ENCODE data around the gene KRT77.

The KRT77 gene

DNA sequence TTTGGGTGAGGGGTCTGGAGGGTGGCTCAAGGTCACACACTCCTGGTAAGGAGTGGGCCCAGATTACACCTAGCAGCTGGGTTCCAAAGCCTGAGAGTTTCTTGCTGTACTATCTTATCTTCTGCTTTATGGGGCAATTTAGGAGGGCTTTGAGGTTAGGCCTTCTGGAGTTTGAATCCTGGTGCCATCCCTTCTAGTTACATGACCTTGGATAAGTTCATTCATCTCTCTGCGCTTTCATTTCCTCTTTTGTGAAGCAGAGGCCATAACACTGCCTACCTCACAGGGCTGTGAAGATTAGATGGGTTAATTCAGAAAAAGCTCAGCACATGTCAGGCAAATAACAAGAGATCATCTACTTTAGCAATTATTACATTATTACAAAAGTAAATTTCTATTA is 7.4 kb upstream of the KRT77 start:
- H3K4me3 ChIP-seq (ENCODE audit: low read length): no peak overlapping the region
- H3K36me3 ChIP-seq (ENCODE audit: control insufficient read depth, insufficient read depth, low read length): no peaks in the 10 kb centered on the region
- H3K9me3 ChIP-seq (ENCODE audit: control insufficient read depth, insufficient read depth, low read length): no peaks in the 10 kb centered on the region
- H3K27me3 ChIP-seq (ENCODE audit: control insufficient read depth, insufficient read depth, low read length): peaks cover 10% of the 10 kb centered on the region; the same call in 1 of the 2 replicates
- DNase-seq (ENCODE audit: low read depth, low spot score): no peak
- no CpG with 5 or more reads among the region's 1 CpG for WGBS (ENCODE audit: insufficient coverage, insufficient read length)
- no peak overlapping the region for H3K27ac ChIP-seq (ENCODE audit: low read length)
- H3K4me1 ChIP-seq (ENCODE audit: control insufficient read depth, insufficient read depth, low read length): peaks cover 2% of the 10 kb centered on the region; the same call in 1 of the 2 replicates

GRCh38 chr12:52708010-52708409 is 4.7 kb upstream of the KRT77 start:
- Histone ChIP-seq H3K4me3 (ENCODE audit: low read length) (no peak overlapping the region), H3K4me1 (ENCODE audit: control insufficient read depth, insufficient read depth, low read length) (no peaks in the 10 kb centered on the region), H3K27me3 (ENCODE audit: control insufficient read depth, insufficient read depth, low read length) (no peaks in the 10 kb centered on the region), H3K36me3 (ENCODE audit: control insufficient read depth, insufficient read depth, low read length) (no peaks in the 10 kb centered on the region), H3K9me3 (ENCODE audit: control insufficient read depth, insufficient read depth, low read length) (no peaks in the 10 kb centered on the region), H3K27ac (ENCODE audit: low read length) (no peak overlapping the region)
- DNase-seq (ENCODE audit: low read depth, low spot score): no peak
- no CpG with 5 or more reads among the region's 4 CpGs for WGBS (ENCODE audit: insufficient coverage, insufficient read length)

GRCh38 chr12:52704464-52704863 is 1.1 kb upstream of the KRT77 start:
- Histone ChIP-seq H3K27me3 (ENCODE audit: control insufficient read depth, insufficient read depth, low read length) (no peaks in the 10 kb centered on the region), H3K27ac (ENCODE audit: low read length) (no peak overlapping the region), H3K9me3 (ENCODE audit: control insufficient read depth, insufficient read depth, low read length) (no peaks in the 10 kb centered on the region), H3K36me3 (ENCODE audit: control insufficient read depth, insufficient read depth, low read length) (no peaks in the 10 kb centered on the region), H3K4me1 (ENCODE audit: control insufficient read depth, insufficient read depth, low read length) (no peaks in the 10 kb centered on the region), H3K4me3 (ENCODE audit: low read length) (no peak overlapping the region)
- no CpG with 5 or more reads among the region's 7 CpGs for WGBS (ENCODE audit: insufficient coverage, insufficient read length)
- DNase-seq (ENCODE audit: low read depth, low spot score): no peak

DNA sequence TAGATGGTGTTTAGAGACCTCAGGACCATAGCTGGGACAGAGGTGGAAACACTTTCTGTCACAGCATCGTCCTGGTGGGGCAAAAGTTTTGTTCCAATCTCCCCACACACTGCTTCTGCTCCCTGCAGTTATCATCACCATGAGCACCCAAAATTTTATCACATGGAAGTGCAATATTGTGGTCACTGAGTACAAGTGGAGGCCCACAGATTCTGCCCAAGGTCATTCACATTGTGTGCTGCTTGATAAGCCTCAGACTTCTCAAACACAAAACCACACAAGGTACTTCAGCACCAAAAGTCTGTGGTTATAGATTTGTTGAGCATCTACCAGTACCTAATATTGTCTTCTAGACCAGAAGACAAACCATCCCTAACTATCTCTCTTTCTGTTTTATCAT is 554 bp upstream of the KRT77 start:
- H3K36me3 ChIP-seq (ENCODE audit: control insufficient read depth, insufficient read depth, low read length): no peaks in the 10 kb centered on the region
- no CpG with 5 or more reads among the region's 1 CpG for WGBS (ENCODE audit: insufficient coverage, insufficient read length)
- DNase-seq (ENCODE audit: low read depth, low spot score): no peak

DNA sequence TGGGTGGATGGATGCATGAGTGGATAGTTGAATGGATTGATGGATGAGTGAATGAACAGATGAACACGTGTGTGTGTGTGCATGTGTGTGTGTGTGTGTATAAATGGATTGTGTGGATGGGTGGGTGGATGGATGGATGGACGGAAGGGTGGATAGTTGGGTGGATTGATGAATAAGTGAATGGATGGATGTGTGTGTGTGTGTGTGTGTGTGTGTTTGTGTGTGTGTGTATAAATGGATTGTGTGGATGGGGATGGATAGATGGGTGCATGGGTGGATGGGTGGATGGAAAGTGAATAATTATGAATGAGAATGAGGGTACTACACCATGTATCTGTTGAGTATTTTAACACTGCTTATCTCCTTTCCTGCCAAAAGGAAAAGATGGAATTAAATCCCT is 986 bp downstream of the KRT77 start:
- no peaks in the 10 kb centered on the region for H3K36me3 ChIP-seq (ENCODE audit: control insufficient read depth, insufficient read depth, low read length)
- H3K4me1 ChIP-seq (ENCODE audit: control insufficient read depth, insufficient read depth, low read length): 0 out of 2 replicates have a peak, but pooled peaks cover 1% of the 10 kb centered on the region
- no peak overlapping the region for H3K27ac ChIP-seq (ENCODE audit: low read length)
- no peaks in the 10 kb centered on the region for H3K9me3 ChIP-seq (ENCODE audit: control insufficient read depth, insufficient read depth, low read length)
- no peak overlapping the region for H3K4me3 ChIP-seq (ENCODE audit: low read length)
- no peak for DNase-seq (ENCODE audit: low read depth, low spot score)
- 100% methylated on average over 1 of the region's 2 CpGs for WGBS (ENCODE audit: insufficient coverage, insufficient read length)
- no peaks in the 10 kb centered on the region for H3K27me3 ChIP-seq (ENCODE audit: control insufficient read depth, insufficient read depth, low read length)

More for the DNA sequence above, 554 bp upstream of the KRT77 start:
- Histone ChIP-seq H3K4me1 (ENCODE audit: control insufficient read depth, insufficient read depth, low read length) (no peaks in the 10 kb centered on the region), H3K27ac (ENCODE audit: low read length) (no peak overlapping the region), H3K9me3 (ENCODE audit: control insufficient read depth, insufficient read depth, low read length) (no peaks in the 10 kb centered on the region), H3K27me3 (ENCODE audit: control insufficient read depth, insufficient read depth, low read length) (no peaks in the 10 kb centered on the region), H3K4me3 (ENCODE audit: low read length) (no peak overlapping the region)

DNA sequence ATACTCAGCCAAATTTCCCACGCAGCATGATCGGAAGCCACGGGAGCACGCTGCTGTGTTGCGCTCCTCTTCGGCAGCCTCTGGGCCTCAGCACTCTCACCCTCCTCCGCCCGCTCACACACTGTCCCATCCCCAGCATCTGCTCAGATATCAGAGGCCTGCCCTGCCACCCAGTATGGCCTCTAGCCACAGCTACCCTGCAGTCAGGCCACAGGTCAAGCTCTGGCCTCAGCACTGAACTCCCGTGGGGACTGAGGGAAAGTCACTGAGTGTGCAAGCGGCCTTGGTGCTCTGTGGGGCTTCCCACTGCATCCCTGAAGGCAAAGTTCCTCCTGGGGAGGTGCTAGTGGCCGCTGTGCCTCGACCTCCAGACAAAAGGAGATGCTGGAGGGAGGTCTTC is 2.0 kb downstream of the KRT77 start:
- H3K27ac ChIP-seq (ENCODE audit: low read length): no peak overlapping the region
- WGBS (ENCODE audit: insufficient coverage, insufficient read length): no CpG with 5 or more reads among the region's 12 CpGs
- no peaks in the 10 kb centered on the region for H3K36me3 ChIP-seq (ENCODE audit: control insufficient read depth, insufficient read depth, low read length)
- H3K27me3 ChIP-seq (ENCODE audit: control insufficient read depth, insufficient read depth, low read length): no peaks in the 10 kb centered on the region
- H3K4me1 ChIP-seq (ENCODE audit: control insufficient read depth, insufficient read depth, low read length): 0 out of 2 replicates have a peak, but pooled peaks cover 1% of the 10 kb centered on the region
- no peaks in the 10 kb centered on the region for H3K9me3 ChIP-seq (ENCODE audit: control insufficient read depth, insufficient read depth, low read length)
- no peak for DNase-seq (ENCODE audit: low read depth, low spot score)
- no peak overlapping the region for H3K4me3 ChIP-seq (ENCODE audit: low read length)

- Histone ChIP-seq H3K27me3 (ENCODE audit: control insufficient read depth, insufficient read depth, low read length) (no peaks in the 10 kb centered on the region), H3K27ac (ENCODE audit: low read length) (no peak overlapping the region), H3K4me1 (ENCODE audit: control insufficient read depth, insufficient read depth, low read length) (0 out of 2 replicates have a peak, but pooled peaks cover 1% of the 10 kb centered on the region), H3K36me3 (ENCODE audit: control insufficient read depth, insufficient read depth, low read length) (no peaks in the 10 kb centered on the region), H3K9me3 (ENCODE audit: control insufficient read depth, insufficient read depth, low read length) (no peaks in the 10 kb centered on the region), H3K4me3 (ENCODE audit: low read length) (no peak overlapping the region)
- DNase-seq (ENCODE audit: low read depth, low spot score): no peak
- no CpG with 5 or more reads among the region's 2 CpGs for whole genome bisulfite sequencing (ENCODE audit: insufficient coverage, insufficient read length)
Observed at GRCh38 chr12:52699960-52700359, 3.4 kb downstream of the KRT77 start.

DNA sequence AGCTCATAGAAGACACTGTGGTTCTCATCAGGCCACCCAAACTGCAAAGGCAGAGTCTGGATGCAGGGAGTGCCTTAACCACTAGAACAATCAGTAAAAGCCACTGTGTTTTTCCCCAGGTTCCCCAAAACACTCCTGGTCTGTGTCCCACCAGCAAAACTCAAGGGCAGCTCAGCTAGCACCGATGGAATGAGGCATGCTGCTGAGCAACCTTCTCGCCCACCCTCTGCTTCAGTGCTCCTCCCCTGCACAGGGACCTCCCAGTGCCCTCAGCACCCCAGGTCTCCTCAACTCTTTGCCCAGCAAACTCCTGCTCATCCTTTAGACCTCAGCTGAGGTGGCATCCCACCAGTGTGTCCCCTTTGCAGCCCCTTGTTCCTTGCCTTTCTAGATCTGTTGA is 4.0 kb downstream of the KRT77 start:
- no peak for DNase-seq (ENCODE audit: low read depth, low spot score)
- Histone ChIP-seq H3K27ac (ENCODE audit: low read length) (no peak overlapping the region), H3K36me3 (ENCODE audit: control insufficient read depth, insufficient read depth, low read length) (no peaks in the 10 kb centered on the region), H3K27me3 (ENCODE audit: control insufficient read depth, insufficient read depth, low read length) (no peaks in the 10 kb centered on the region), H3K9me3 (ENCODE audit: control insufficient read depth, insufficient read depth, low read length) (no peaks in the 10 kb centered on the region), H3K4me1 (ENCODE audit: control insufficient read depth, insufficient read depth, low read length) (0 out of 2 replicates have a peak, but pooled peaks cover 1% of the 10 kb centered on the region), H3K4me3 (ENCODE audit: low read length) (no peak overlapping the region)
- WGBS (ENCODE audit: insufficient coverage, insufficient read length): no CpG with 5 or more reads among the region's 2 CpGs

- no peak overlapping the region for H3K4me3 ChIP-seq (ENCODE audit: low read length)
- no peaks in the 10 kb centered on the region for H3K27me3 ChIP-seq (ENCODE audit: control insufficient read depth, insufficient read depth, low read length)
- H3K4me1 ChIP-seq (ENCODE audit: control insufficient read depth, insufficient read depth, low read length): 0 out of 2 replicates have a peak, but pooled peaks cover 1% of the 10 kb centered on the region
- no peak for DNase-seq (ENCODE audit: low read depth, low spot score)
- H3K9me3 ChIP-seq (ENCODE audit: control insufficient read depth, insufficient read depth, low read length): no peaks in the 10 kb centered on the region
- no CpG with 5 or more reads among the region's 11 CpGs for WGBS (ENCODE audit: insufficient coverage, insufficient read length)
- no peak overlapping the region for H3K27ac ChIP-seq (ENCODE audit: low read length)
- H3K36me3 ChIP-seq (ENCODE audit: control insufficient read depth, insufficient read depth, low read length): no peaks in the 10 kb centered on the region
Observed at GRCh38 chr12:52698651-52699340, 4.5 kb downstream of the KRT77 start.

GRCh38 chr12:52697058-52697582 is 6.2 kb downstream of the KRT77 start:
- no CpG with 5 or more reads among the region's 2 CpGs for WGBS (ENCODE audit: insufficient coverage, insufficient read length)
- no peak overlapping the region for H3K4me3 ChIP-seq (ENCODE audit: low read length)
- no peaks in the 10 kb centered on the region for H3K27me3 ChIP-seq (ENCODE audit: control insufficient read depth, insufficient read depth, low read length)
- H3K9me3 ChIP-seq (ENCODE audit: control insufficient read depth, insufficient read depth, low read length): no peaks in the 10 kb centered on the region
- H3K27ac ChIP-seq (ENCODE audit: low read length): no peak overlapping the region
- DNase-seq (ENCODE audit: low read depth, low spot score): no peak
- H3K4me1 ChIP-seq (ENCODE audit: control insufficient read depth, insufficient read depth, low read length): 0 out of 2 replicates have a peak, but pooled peaks cover 1% of the 10 kb centered on the region
- no peaks in the 10 kb centered on the region for H3K36me3 ChIP-seq (ENCODE audit: control insufficient read depth, insufficient read depth, low read length)

DNA sequence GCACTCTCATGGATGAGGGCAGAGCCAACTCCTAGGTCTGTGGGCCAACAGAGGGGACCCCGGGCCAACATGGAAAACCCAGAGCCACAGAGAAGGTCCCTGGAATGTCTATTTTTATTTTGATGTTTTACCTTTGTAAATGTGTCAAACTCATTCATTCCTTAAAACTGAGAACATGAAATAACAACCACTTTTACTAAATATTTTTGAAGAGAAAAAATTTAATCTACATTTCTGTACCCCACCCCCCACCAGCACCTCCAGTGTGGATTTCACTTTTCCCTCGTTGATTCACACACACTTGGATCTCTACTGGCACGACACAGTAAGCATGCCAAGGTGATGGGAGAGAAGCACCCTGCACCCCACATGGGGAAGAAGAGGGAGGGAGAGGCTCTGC is 6.7 kb downstream of the KRT77 start:
- Histone ChIP-seq H3K27ac (ENCODE audit: low read length) (no peak overlapping the region), H3K9me3 (ENCODE audit: control insufficient read depth, insufficient read depth, low read length) (no peaks in the 10 kb centered on the region), H3K36me3 (ENCODE audit: control insufficient read depth, insufficient read depth, low read length) (no peaks in the 10 kb centered on the region), H3K4me1 (ENCODE audit: control insufficient read depth, insufficient read depth, low read length) (0 out of 2 replicates have a peak, but pooled peaks cover 1% of the 10 kb centered on the region), H3K4me3 (ENCODE audit: low read length) (no peak overlapping the region), H3K27me3 (ENCODE audit: control insufficient read depth, insufficient read depth, low read length) (no peaks in the 10 kb centered on the region)
- no CpG with 5 or more reads among the region's 3 CpGs for WGBS (ENCODE audit: insufficient coverage, insufficient read length)
- no peak for DNase-seq (ENCODE audit: low read depth, low spot score)

Data from iPS DF 6.9 (cell line).